B cell (primary cell): Measurements from ENCODE around the gene LYRM7. TPM values are rescaled to one million over a fixed set of nuclear protein-coding genes. Genes with fewer than 3 reads are reported as not detected.

ENCODE experiments used
- ATAC-seq: fragments of 200-7000 bp; cut with Tn5 transposase; one replicate; pipeline ENCODE4 v1.10.0; 2021; ENCODE audit warnings: low read depth, mild to moderate bottlenecking, moderate number of reproducible peaks, moderate library complexity
- CTCF ChIA-PET: fragments of 350-600 bp; sonication (Branson Sonifier 250); formaldehyde crosslinking; loops from one replicate; lab custom pipeline; 2021; ENCODE audit warnings: antibody characterized with exemption, inconsistent platforms; lab: Charles Lee
- POLR2A ChIA-PET: fragments of 350-600 bp; sonication (Branson Sonifier 250); formaldehyde crosslinking; loops from one replicate; lab custom pipeline; 2021; ENCODE audit warnings: antibody characterized with exemption; lab: Charles Lee
- DNase-seq: peaks from one replicate; pipeline ENCODE4 v3.0.0; 2013
- H2AFZ ChIP-seq: 2 replicates; pipeline ENCODE4 v1.6.1; 2012; ENCODE audit warnings: mild to moderate bottlenecking, low read depth, low read length; ENCODE audit not compliant: insufficient read depth, poor library complexity, severe bottlenecking
- H3K27ac ChIP-seq, 2 donors: 1 replicate in 1 of 2; 2 replicates in 1 of 2; pipeline ENCODE4 v1.5.1; 2012 to 2013; ENCODE audit warnings: low read length in 2 of 2, mild to moderate bottlenecking in 2 of 2, moderate library complexity in 1 of 2
- H3K27me3 ChIP-seq, 4 experiments: fragments of 200-600 bp in 1 of 4; sonication (generic) in 1 of 4; replicated peaks in 1 of 4; 1 replicate in 2 of 4; 2 replicates in 2 of 4; pipeline versions ENCODE4 v1.6.1 to v1.7.0; 2013 to 2016; ENCODE audit warnings: low read length in 3 of 4, mild to moderate bottlenecking in 2 of 4, mixed read lengths in 1 of 4, moderate library complexity in 1 of 4; ENCODE audit not compliant: insufficient read depth in 4 of 4, control insufficient read depth in 3 of 4; ENCODE audit errors: control extremely low read depth in 1 of 4
- H3K36me3 ChIP-seq, 2 experiments: replicated peaks in 1 of 2; 1 replicate in 1 of 2; 2 replicates in 1 of 2; pipeline versions ENCODE4 v1.6.1 to v1.7.1; 2013; ENCODE audit warnings: low read length in 1 of 2; ENCODE audit not compliant: insufficient read depth in 2 of 2, control insufficient read depth in 1 of 2; ENCODE audit errors: control extremely low read depth in 1 of 2, extremely low read depth in 1 of 2
- H3K4me1 ChIP-seq, 2 donors: fragments of 200-600 bp in 1 of 2; sonication (generic) in 1 of 2; 1 replicate in 1 of 2; 2 replicates in 1 of 2; pipeline versions ENCODE4 v1.5.1 to v1.6.1; 2013 to 2017; ENCODE audit warnings: low read length in 2 of 2; ENCODE audit not compliant: control insufficient read depth in 2 of 2, insufficient read depth in 2 of 2
- H3K4me2 ChIP-seq: replicated peaks from 2 replicates; pipeline ENCODE3; 2012; ENCODE audit warnings: mild to moderate bottlenecking, low read depth, low read length; ENCODE audit not compliant: poor library complexity, severe bottlenecking
- H3K4me3 ChIP-seq, 5 experiments: fragments of 200-600 bp in 1 of 5; sonication (generic) in 1 of 5; 1 replicate in 3 of 5; 2 replicates in 2 of 5; pipeline versions ENCODE4 v1.5.1 to v1.7.0; 2011 to 2016; ENCODE audit warnings: low read length in 4 of 5, mild to moderate bottlenecking in 4 of 5, low read depth in 2 of 5, control low read depth in 1 of 5, moderate library complexity in 1 of 5; ENCODE audit not compliant: insufficient read depth in 1 of 5; ENCODE audit errors: control extremely low read depth in 1 of 5, extremely low read depth in 1 of 5
- H3K79me2 ChIP-seq: fragments of 200-600 bp; sonication (generic); one replicate; pipeline ENCODE4 v1.6.0; 2016; ENCODE audit warnings: low read length; ENCODE audit not compliant: control insufficient read depth, insufficient read depth
- H3K9ac ChIP-seq: fragments of 200-600 bp; sonication (generic); 2 replicates; pipeline ENCODE4 v1.6.1; 2017; ENCODE audit warnings: mild to moderate bottlenecking, low read length, moderate library complexity
- H3K9me3 ChIP-seq, 3 donors: one replicate each; pipeline versions ENCODE4 v1.6.1 to v1.7.1; 2013; ENCODE audit warnings: low read length in 2 of 3; ENCODE audit not compliant: control insufficient read depth in 2 of 3, insufficient read depth in 1 of 3; ENCODE audit errors: control extremely low read depth in 1 of 3
- H4K20me1 ChIP-seq: 2 replicates; pipeline ENCODE4 v1.6.0; 2012; ENCODE audit warnings: mild to moderate bottlenecking, low read length; ENCODE audit not compliant: insufficient read depth, control insufficient read depth, poor library complexity, severe bottlenecking
- H3K27ac Mint-ChIP-seq: one replicate; pipeline ENCODE4 v1.8.0; 2021; ENCODE audit warnings: mixed read lengths
- H3K27me3 Mint-ChIP-seq: one replicate; pipeline ENCODE4 v1.8.0; 2021; ENCODE audit warnings: mixed read lengths
- H3K4me1 Mint-ChIP-seq: one replicate; pipeline ENCODE4 v1.8.0; 2021; ENCODE audit warnings: mixed read lengths
- H3K4me3 Mint-ChIP-seq: one replicate; pipeline ENCODE4 v1.8.0; 2021; ENCODE audit warnings: mixed read lengths
- H3K9me3 Mint-ChIP-seq: one replicate; pipeline ENCODE4 v1.8.0; 2022; ENCODE audit warnings: mixed read lengths; ENCODE audit not compliant: insufficient read depth
- EZH2 ChIP-seq: IDR thresholded peaks from 2 replicates; pipeline ENCODE4 v1.6.1; 2012; ENCODE audit warnings: borderline replicate concordance, low read depth, mild to moderate bottlenecking, moderate library complexity, low read length; ENCODE audit not compliant: insufficient read depth, poor library complexity, severe bottlenecking
- WGBS: methylation state at CpG from one replicate; pipeline ENCODE4 v1.1.5; 2013; ENCODE audit warnings: missing lambda C conversion rate; ENCODE audit not compliant: insufficient coverage; 5-methylcytosine and 5-hydroxymethylcytosine counted together
- intact Hi-C: fragments of 100-400 bp; cut with micrococcal nuclease; formaldehyde crosslinking; loops from one replicate; pipeline ENCODE4 v1.10.0; 2022
- polyA plus RNA-seq: library from polyadenylated mRNA; depleted of rRNA; stranded (reverse); fragments of >200 nt; gene quantifications from 2 replicates; pipeline ENCODE4 v1.2.3, GENCODE V29; 2012
- total RNA-seq, 2 donors: library from RNA; stranded (reverse); fragments of 120-200 nt in 1 of 2; gene quantifications; 1 replicate in 1 of 2; 2 replicates in 1 of 2; pipeline versions ENCODE4 v1.2.3 to v1.2.4, GENCODE V29; 2013 to 2022
- TF ChIP-seq, protein P1 (sequence below): fragments of 200-600 bp; IDR thresholded peaks from one replicate; pipeline ENCODE4 v1.8.0; 2022; ENCODE audit warnings: antibody characterized with exemption, mild to moderate bottlenecking

Gene LYRM7
- total and polyA plus RNA-seq, 2 donors (not counting 1 experiment from before 2014, with no cell fraction given) = 2.7 to 12.3 TPM

DNA sequence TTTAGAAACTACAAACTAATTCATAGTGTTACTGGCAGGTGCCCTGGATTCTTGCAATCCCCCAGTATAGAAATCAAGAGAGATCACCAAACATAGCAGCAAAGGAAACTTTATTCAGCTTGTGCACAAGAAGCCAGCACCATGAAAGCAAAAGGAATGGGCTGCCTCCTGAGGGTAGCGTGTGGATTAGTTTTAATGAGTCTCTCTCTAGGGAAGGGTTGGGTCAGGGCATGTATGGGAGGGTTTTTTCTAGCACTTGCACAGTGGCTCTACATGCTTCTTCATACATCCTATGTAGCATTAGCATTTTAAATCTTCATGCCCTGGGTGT lies 38.4 kb downstream of the LYRM7 start:
- H3K27ac ChIP-seq = peak overlapping the region; percentile 89 to 92
- no peaks in the 10 kb centered on the region for H4K20me1 ChIP-seq
- H3K9me3 ChIP-seq = peaks cover 0 to 2% (median 0%) of the 10 kb centered on the region in 3 donors
- DNase-seq (no peak), ATAC-seq (no peak)
- ChIA-PET CTCF (interaction anchor here (1.0 to 2.2 kb wide), 9 partner anchors 16 to 176 kb away, joined by 3 to 21 read pairs (median 5); partner anchors contain the start of gene CDC42SE2), POLR2A (interaction anchor here (0.9 to 2.1 kb wide), 9 partner anchors 11 to 173 kb away, joined by 3 to 30 read pairs (median 5); partner anchors contain the start of gene CDC42SE2)
- Mint-ChIP-seq H3K27ac (peak overlapping the region; percentile 98), H3K4me1 (peaks cover 47% of the 10 kb centered on the region), H3K9me3 (no peaks in the 10 kb centered on the region), H3K27me3 (no peaks in the 10 kb centered on the region), H3K4me3 (peak overlapping the region; percentile 85)
- H3K9ac ChIP-seq = peak overlapping the region; percentile 16
- H3K4me1 ChIP-seq = peaks cover 33 to 48% of the 10 kb centered on the region in 2 donors
- WGBS = no CpG with 5 or more reads among the region's 1 CpG
- H3K4me3 ChIP-seq = peak overlapping the region in 1 of 5 experiments; percentile 6
- intact Hi-C loops = loop anchor here (1.0 kb wide), 6 partner anchors 15 to 173 kb away; partner anchors contain the start of genes HINT1 and LYRM7
- no peak overlapping the region for H2AFZ ChIP-seq
- peaks cover 50% of the 10 kb centered on the region for H3K79me2 ChIP-seq
- TF ChIP-seq, protein P1, sequence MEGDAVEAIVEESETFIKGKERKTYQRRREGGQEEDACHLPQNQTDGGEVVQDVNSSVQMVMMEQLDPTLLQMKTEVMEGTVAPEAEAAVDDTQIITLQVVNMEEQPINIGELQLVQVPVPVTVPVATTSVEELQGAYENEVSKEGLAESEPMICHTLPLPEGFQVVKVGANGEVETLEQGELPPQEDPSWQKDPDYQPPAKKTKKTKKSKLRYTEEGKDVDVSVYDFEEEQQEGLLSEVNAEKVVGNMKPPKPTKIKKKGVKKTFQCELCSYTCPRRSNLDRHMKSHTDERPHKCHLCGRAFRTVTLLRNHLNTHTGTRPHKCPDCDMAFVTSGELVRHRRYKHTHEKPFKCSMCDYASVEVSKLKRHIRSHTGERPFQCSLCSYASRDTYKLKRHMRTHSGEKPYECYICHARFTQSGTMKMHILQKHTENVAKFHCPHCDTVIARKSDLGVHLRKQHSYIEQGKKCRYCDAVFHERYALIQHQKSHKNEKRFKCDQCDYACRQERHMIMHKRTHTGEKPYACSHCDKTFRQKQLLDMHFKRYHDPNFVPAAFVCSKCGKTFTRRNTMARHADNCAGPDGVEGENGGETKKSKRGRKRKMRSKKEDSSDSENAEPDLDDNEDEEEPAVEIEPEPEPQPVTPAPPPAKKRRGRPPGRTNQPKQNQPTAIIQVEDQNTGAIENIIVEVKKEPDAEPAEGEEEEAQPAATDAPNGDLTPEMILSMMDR = no peak
- TF ChIP-seq EZH2 = no peak
- peaks cover 0 to 4% of the 10 kb centered on the region in 2 experiments for H3K36me3 ChIP-seq
- no peaks in the 10 kb centered on the region for H3K27me3 ChIP-seq
- peak overlapping the region; percentile 58 for H3K4me2 ChIP-seq

DNA sequence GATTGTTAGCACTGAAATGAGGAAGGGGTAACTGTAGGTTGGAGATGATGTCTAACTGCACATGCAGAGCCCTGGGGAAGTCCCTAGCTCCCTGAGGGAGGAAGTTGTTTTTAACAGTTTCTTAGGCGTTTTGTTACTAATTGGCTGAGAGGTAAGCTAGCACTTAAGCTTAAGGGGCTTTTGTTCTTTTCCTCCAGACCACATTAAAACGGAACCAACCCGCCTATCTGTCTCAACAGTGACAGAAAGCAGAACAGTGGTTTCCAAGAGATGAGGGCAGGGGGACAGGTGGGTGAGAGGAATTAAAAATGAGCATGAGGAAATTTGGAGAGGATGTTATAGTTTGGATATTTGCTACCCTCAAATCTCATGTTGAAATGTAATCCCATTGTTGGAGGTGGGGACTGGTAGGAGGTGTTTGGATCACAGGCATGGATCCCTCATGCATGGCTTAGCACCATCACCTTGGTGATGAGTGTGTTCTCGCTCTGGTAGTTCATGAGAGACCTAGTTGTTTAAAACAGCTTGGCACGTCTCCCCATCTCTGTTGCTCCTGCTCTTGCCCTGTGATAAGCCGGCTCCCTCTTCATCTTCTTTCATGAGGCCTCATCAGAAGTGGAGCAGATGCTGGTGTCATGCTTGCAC lies 38.9 kb downstream of the LYRM7 start:
- no peaks in the 10 kb centered on the region for H4K20me1 ChIP-seq
- H3K4me1 ChIP-seq = peaks cover 37 to 53% of the 10 kb centered on the region in 2 donors
- ChIA-PET CTCF (interaction anchor here (0.6 to 2.2 kb wide), 11 partner anchors 13 to 175 kb away, joined by 3 to 21 read pairs (median 5); partner anchors contain the start of gene CDC42SE2), POLR2A (interaction anchor here (0.9 to 2.1 kb wide), 10 partner anchors 11 to 173 kb away, joined by 3 to 30 read pairs (median 4); partner anchors contain the start of gene CDC42SE2)
- H3K27me3 Mint-ChIP-seq = no peaks in the 10 kb centered on the region
- peak overlapping the region; percentile 67 for H3K4me2 ChIP-seq
- peak; percentile 94 for DNase-seq
- no peak for TF ChIP-seq EZH2
- TF ChIP-seq, protein P1 = no peak
- intact Hi-C loops = loop anchor here (1.0 kb wide), 6 partner anchors 15 to 173 kb away; partner anchors contain the start of genes HINT1 and LYRM7
- H3K9me3 Mint-ChIP-seq = no peaks in the 10 kb centered on the region
- peak overlapping the region; percentile 68 for H3K9ac ChIP-seq
- no peaks in the 10 kb centered on the region for H3K27me3 ChIP-seq
- peaks cover 55% of the 10 kb centered on the region for H3K79me2 ChIP-seq
- peaks cover 51% of the 10 kb centered on the region for H3K4me1 Mint-ChIP-seq
- H2AFZ ChIP-seq = no peak overlapping the region
- H3K4me3 Mint-ChIP-seq = peak overlapping the region; percentile 85
- H3K27ac Mint-ChIP-seq = peak overlapping the region; percentile 98
- peak overlapping the region; percentile 89 to 92 for H3K27ac ChIP-seq
- H3K4me3 ChIP-seq = peak overlapping the region; percentile 42 to 88 (median 59)
- WGBS = 0% methylated on average over 3 of the region's 6 CpGs
- ATAC-seq = peak; percentile 87
- peaks cover 0 to 7% of the 10 kb centered on the region in 2 experiments for H3K36me3 ChIP-seq
- H3K9me3 ChIP-seq = peaks cover 0 to 2% (median 0%) of the 10 kb centered on the region in 3 donors
